Activated CD8-positive, alpha-beta memory T cell treated with anti-CD3 and anti-CD28 coated beads, Interleukin-2, amount 50 U/mL, for 48 hours (primary cell): ENCODE measurements around the gene TMEM51.

Experiments
- DNase-seq: peaks from one replicate; pipeline ENCODE4 v3.0.0-alpha.2; 2020

Gene TMEM51

DNA sequence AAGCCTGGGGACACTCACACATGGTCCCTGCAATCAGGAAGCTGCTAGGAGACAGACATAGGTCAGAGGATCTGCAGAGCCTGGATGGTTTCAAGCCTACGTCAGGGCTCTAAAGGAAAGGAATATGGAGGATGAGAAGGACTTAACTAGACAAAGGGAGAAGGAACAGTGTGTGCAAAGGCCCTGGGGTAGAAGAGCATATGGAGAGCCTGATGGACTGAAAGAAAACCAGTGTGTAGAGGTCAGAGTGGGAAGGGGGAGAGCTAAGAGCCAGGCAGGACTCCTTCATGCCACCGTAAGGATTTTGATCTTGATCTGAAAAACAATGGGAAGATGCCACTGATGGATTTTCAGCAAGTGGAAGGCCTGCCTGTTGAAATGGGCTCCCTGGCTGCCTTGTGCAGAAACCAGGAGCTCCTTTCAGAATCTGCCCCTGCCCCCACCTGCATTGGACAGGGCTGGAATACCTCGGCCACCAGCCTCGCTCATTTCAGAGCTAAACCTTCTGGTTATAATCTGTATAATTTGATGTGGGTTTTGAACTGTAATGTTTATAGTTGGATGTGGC lies 102.1 kb downstream of the TMEM51 start:
- DNase-seq: no peak

DNA sequence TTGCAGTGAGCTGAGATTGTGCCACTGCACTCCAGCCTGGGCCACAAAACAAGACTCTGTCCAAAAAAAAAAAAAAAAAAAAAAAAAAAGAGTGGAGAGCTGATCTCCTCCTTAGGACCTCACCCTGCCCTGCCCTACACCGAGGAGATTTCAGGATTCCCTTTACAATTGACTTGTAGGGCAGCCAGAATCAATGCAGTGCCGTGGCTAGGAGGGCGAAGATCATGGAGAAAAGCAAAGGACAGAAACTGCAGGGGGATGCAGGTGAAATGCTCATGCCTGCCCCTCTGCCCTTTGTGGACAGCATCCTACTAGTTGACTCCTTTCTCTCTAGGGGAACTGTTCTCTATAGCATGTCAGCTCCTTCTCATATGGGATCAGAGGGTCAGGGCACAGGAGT lies 103.0 kb downstream of the TMEM51 start:
- DNase-seq: no peak

GRCh38 chr1:15257309-15257708 lies 103.8 kb downstream of the TMEM51 start:
- DNase-seq: no peak

- DNase-seq: no peak
Observed at GRCh38 chr1:15258833-15259621, 105.5 kb downstream of the TMEM51 start.

GRCh38 chr1:15259622-15260007 lies 106.1 kb downstream of the TMEM51 start:
- DNase-seq: peak; percentile 42

DNA sequence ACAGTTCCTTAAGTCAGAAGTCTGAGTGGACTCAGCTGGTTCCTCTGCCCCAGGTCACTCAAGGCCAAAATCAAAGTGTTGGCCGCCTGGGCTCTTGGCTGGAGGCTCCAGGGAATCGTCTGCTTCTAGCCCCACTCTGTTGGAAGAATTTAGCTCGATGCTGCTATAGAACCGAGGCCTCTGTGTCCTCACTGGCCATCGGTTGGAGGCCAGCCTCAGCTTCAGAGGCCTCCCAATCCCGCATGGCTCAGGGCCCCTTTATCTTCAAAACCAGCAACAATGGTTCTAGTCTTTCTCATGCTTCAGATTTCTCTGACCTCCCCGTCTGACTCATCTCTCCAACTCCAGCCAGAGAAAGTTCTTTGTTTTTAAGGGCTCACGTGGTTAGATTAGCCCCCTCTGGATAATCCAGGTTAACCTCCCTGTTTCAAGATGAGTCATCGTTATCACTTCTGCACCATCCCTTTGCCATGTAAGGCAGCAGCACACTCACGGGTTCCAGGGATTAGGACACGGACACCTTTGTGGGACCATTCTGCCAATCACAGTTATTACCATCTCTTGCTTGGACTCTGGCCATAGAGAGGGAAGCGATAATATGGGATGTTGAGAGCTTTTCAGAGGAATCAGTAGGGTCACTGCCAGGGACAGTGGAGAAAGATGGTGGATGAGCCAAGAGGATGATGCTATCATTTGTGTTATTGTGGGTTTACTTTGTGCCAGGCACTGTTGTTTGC lies 107.0 kb downstream of the TMEM51 start:
- peak; percentile 40 for DNase-seq

GRCh38 chr1:15261155-15262002 lies 107.8 kb downstream of the TMEM51 start:
- peak; percentile 58 for DNase-seq

- DNase-seq: no peak
Observed at GRCh38 chr1:15262003-15262377, 108.4 kb downstream of the TMEM51 start.

DNA sequence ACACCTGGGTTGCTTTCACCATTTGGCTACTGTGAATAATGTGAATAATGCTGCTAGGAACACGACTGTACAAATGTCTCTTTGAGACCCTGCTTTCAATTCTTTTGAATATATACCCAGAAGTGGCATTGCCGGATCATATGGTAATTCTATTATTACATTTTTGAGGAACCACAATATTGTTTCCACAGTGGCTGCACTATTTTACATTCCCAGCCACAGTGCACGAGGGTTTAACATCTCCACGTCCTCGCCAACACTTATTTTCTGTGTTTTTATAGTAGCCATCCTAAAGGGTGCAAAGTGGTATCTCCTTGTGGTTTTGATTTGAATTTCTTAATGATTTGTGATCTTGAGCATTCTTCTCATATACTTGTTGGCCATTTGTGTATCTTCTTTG lies 109.2 kb downstream of the TMEM51 start:
- no peak for DNase-seq

DNA sequence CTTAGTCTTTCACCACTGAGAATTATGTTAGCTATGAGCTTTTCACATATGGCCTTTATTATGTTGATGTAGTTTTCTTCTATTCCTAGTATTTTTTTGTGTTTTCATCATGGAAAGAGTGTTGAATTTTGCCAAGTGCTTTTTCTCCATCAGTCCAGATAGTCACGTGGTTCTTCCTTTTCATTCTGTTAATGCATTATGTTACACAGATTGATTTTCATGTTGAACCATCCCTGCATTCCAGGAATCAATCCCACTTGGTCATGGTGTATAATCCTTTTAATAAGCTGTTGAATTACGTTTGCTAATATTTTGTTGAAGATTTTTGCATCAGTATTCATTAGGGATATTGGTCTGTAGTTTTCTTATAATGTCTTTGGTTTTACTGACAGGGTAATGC lies 111.2 kb downstream of the TMEM51 start:
- no peak for DNase-seq
